ENCODE results near the gene STXBP3.

DNA sequence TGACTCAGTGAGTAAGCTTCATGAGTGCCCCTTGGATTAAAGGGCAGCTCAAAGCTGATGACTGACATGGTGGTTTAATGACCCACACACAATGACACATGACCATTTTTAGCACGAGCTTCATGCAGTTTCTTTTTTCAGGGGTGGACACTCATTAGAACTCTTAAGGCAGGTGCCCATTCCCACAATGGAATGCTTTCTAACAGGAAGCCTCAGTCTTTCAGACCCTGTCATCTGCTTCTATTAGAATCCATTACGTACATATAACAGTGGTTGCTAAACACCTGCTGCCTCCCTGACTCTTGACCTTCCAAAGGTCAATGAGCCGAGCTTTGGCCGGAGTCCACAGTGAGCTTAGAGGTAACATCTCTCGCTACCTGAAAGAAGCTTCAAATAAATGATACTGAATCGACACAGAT, 83.0 kb downstream of the STXBP3 start:
- TF ChIP-seq EZH2phosphoT487 (IDR thresholded peaks at IDR 0.05; ENCODE audit: low read length) (no peak), CTCF (IDR thresholded peaks at IDR 0.05; ENCODE audit: low read length) (no peak), EZH2 (optimal IDR thresholded peaks at IDR 0.05; ENCODE audit: low read depth, low read length) (no peak)
